Stimulated activated naive CD8-positive, alpha-beta T cell treated with anti-CD3 and anti-CD28 coated beads, Interleukin-15, Interleukin-2, amounts not matched to agents 100 U/mL and 50 U/mL, for 24 hours (primary cell): ENCODE results near the gene RPL35.

Source experiments
- ATAC-seq: fragments of 150-1000 bp; cut with Tn5 transposase; one replicate; pipeline ENCODE4 v1.10.0; 2021
- DNase-seq: peaks from one replicate; pipeline ENCODE4 v3.0.0; 2021

Gene RPL35

DNA sequence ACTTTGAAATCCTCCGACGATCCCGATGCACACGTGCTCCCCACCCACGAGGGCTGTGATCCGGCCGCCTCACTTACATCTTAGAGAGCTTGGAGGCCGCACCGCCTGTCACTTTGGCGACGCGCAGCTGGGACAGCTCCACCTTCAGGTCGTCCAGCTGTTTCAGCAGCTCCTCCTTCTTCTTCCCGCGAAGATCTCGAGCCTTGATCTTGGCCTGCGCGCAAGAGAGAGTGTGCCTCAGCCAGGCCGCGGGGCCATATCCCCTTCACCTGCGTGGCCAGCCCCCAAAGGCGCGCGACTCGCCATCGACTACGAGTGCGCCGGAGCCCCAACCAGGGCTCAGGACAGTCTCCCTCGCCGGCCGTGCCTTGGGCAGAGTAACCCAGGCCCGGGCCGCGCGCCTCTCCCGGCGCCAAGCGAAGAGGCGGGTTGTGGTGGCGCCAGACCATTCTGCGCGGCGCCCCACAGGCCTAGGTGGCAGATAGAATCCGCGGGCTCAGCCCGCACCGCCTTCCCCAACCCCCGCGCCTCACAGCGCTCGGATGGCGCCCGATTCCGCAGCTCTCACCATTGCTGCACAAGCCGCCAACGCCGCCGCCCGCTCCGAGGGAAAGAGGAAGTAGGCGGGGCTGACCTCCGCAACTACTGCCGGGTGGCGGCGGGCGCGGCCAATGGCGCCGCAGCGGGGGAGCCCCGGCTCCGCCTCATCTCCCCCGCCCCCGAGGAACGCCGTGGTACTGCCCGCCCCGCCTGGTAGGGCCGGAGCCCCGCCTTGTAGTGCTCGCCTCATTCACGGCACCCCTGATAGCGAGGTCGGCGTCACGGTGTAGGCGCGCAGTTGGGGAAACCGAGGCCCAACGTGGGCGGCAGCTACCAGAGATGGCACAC is at the start of gene RPL35, which contains the start of gene ARPC5L:
RPL35 (minus strand) TSS at position 616 of the 888 bp plus-strand sequence; CDS start at position 571, 45 bp downstream.
ARPC5L (plus strand) TSS at position 789 of the 888 bp plus-strand sequence. CDS start 7,161 bp downstream, outside the sequence.
- DNase-seq (peak; percentile 97), ATAC-seq (peak; percentile 96)

DNA sequence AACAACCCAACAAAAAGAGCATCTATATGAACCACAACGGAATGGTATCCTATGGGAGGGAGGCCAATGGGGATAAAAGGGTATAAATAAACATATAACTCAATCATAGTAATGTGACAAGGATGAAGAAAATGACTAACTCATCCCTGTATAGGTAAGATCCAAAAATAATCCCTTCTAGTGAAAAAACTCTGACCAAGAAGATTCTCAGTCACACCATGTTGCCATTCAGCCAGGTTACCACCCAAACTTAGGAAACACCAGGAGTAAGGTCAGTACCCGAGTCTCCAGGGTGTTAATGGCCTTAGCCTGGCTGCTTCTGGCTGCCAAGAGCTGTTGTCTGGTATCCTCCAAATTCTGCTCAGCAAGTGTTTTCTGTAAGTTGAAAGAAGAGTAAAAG is 46.3 kb upstream of the RPL35 start:
- DNase-seq (no peak), ATAC-seq (no peak)

DNA sequence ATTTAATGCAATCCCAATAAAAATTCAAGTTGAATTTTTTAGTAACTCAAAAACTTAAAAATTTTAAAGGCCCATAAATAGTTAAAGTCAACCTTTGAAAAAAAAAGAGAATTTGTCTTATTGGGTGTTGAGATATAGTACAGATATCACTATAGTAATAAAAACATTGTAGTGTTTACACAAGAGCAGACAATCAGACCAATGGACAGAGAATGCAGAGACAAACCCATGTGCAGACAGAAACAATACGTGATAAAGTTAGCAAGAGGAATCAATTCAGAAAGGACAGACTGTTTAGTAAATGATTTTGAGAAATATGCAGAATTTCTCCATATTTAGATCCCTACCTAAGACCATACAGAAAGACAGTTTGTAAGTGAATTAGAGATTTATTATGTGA is 45.2 kb upstream of the RPL35 start:
- DNase-seq (no peak), ATAC-seq (no peak)

DNA sequence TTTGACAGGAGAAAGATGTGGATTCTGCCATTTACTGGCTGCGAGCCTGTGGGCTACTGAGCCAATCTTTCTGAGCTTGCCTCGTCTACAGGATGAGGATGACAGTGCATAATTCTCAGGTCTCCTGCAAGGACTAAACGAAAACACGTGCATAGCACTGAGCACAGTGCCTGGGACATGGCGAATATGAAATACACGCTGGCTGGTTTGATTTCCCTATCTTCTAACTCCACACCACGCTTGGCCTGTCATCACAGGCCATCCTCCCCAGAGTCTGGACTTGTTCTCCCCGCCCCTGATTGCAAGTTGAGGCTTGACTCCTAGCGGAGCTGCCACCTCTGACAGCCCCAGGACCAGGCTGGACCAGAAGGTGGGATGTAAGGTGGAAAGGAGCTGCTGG is 38.1 kb upstream of the RPL35 start:
- no peak for ATAC-seq
- DNase-seq: no peak

DNA sequence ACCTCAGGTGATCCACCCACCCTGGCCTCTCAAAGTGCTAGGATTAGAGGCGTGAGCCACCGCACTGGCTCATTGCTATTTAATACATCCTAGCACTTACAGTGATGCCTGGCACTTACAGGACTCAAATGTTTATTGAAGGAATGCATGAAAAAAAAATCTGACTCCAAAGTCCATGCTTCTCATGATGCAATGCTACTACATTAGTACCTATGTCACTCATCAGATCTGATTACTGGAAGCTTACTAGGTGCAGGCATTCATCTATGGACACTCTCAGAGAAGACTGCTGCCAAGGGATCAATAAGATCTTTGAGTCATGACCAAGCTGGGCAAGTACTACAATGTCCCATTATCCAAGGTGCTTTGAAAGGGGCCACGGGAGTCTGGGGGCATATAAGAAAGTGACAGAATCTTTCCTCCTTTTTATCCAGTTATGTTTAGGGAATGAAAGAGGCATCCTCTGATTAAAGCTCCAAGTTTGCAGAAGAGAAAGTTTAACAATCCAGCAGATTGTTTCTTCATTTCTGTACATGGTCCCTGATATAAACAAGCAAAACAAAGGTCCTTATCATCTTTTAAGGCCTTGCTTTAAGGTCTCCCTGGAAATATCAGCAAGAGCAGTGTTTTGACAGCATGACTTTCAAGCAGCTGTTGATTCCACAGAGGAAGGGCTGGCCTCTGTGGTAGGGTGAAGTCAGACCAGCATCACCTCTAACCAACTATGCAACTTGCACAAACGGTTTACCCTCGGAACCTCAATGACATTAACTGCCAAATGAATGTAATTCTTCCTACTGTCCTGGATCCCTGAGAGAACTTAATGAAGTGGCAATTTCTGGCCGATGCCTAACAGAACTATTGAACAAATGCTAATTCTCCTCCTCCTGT is 36.1 kb upstream of the RPL35 start:
- ATAC-seq (no peak), DNase-seq (no peak)

DNA sequence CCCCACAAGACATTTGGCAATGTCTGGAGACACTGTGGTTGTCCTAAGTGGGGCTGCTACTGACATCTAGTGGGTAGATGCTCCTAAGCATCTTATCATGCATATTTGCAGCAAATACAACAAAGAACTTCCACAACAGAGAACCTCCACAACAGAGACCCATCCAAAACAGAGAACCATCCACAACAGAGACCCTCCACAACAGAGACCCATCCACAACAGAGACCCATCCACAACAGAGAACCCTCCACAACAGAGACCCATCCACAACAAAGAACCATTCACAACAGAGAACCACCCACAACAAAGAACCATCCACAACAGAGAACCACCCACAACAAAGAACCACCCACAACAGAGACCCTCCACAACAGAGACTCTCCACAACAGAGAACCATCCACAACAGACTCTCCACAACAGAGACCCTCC is 33.0 kb upstream of the RPL35 start:
- DNase-seq (no peak), ATAC-seq (peak; percentile 55)

DNA sequence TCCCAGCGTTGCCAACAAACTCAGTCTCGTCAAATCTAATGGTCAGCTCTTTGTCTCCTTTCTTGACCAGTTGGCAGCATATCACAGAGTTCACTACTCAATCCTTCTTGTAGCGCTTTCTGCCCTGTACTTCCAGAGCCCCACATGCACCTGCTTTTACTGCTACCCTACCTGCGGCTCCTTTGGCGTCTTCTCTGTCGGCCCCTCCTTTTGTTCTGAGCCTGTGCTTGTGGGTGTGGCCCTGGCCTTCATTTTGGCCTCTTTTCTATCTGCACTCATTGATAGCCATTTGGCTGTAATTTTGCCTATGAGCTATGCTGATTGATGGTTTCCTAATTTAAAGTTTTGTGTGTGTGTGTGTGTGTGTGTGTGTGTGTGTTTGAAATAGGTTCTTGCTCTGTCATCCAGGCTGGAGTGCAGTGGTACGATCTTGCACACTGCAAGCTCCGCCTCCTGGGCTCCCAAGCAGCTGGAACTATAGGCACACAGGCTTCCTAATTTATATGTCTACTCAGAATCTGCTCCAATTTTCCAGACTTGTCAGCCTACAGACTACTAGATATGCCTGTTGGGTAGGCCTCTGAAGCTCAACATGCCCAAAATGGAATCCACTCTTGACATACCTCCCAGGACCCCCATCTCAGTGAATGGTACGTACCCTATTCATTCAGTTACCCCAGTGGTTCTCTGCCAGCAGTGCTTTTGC is 32.4 kb upstream of the RPL35 start:
- DNase-seq: no peak
- ATAC-seq: no peak

DNA sequence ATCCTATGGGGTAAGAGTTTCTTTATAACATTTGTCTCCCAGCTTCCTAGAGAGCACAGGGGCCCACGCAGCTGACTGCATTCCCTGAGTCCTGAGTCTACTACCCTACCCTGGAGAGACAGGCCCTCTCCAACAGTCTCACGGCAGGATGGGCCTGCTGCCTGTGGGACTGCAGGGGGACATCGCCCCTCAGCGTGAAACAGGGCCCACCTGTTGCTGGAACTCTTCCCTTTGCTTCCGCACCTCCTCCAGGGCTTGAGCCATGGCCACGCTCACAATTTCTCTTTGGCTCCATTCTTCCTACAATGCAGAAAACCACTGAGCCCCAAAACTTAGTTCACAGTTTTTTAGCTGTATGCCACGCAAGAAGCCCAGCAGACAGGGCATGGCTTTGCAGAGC is 28.4 kb upstream of the RPL35 start:
- ATAC-seq: no peak
- no peak for DNase-seq

DNA sequence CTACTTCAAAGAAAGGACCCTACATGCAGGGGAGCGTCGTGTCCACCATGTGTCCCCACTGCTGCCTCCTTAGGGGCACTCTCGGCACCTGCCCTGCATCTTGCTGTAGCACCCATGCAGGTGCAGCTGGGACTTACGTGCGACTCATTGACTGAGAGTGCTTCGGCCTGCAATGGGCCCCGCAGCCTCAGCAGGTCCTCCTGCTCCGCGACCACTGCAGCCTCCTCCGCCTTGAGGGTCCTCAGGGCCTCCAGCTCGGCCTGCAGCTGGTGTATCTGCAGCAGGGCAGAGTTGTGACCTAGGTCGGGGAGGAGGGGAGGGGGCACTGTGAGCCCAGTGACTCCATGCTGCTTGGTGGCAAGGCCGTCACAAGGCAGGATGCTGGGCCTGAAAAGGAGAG is 27.2 kb upstream of the RPL35 start:
- ATAC-seq (no peak), DNase-seq (no peak)

DNA sequence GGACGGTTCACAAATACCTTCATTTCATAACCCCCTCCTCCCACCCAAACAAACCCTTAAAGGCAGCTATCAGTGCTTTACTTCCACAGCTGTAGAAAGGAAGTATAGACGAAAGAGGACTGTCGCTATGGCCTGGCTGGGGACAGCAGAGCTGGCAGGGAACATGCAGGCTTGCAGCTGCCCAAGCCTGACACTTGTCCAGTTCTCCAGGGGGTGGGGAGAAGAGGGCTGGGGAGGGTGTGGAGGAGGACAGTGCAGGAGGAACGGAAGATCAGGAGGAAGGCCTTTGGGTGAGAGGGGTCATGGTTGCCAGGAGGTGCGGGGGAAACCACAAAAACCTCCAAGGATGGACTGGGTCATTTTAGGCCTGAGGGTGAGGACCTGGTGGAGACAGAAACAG is 26.1 kb upstream of the RPL35 start:
- DNase-seq (no peak), ATAC-seq (no peak)

DNA sequence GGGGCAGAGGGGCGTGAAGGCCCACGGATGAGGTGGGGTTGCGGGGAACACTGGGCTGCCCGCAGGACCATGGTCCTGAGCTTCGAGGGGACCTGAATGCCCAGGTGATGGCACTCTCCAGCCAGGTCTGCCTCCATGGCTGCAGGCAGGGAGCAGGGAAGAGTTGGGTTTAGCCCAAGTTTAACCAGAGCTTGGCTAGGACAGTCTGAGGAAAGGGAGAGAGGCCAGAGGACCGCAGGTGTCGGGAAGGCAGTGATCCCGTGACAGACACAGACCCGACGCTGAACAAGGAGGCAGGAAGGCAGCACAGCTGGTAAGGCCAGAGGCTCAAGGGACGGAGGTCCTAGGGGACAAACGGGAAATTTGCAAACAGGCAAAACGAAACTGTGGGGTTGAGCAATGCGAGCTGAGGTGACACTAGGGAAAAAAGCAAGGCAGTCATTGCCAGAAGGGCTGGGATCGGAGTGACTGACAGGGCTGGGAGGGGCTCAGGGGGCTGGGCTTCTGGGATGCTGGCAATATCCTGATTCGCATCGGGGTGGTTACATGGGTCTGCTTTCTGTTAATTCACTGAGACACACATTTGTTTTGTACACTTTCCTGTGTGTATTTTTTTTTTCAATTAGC is 25.2 kb upstream of the RPL35 start:
- DNase-seq (no peak), ATAC-seq (no peak)

DNA sequence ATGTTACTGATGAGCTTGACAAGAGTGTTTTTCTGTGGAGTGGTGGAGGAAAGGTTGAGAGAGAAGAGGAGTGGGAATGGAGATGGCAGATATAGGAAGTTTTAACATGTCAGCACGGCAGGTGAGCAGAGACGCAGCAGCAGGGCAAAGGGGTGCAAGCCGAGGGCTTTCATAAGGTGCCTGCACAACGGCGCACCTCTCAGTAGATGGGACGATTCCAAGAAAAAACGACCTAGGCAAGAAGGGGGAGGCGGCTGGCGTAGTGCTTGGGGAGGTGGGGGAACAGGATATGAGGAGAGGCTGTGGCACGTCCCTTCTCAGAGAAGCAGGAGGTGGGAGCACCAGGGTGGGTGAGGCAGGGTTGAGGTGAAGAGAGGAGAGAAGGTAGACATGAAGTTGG is 24.7 kb upstream of the RPL35 start:
- DNase-seq (no peak), ATAC-seq (no peak)

DNA sequence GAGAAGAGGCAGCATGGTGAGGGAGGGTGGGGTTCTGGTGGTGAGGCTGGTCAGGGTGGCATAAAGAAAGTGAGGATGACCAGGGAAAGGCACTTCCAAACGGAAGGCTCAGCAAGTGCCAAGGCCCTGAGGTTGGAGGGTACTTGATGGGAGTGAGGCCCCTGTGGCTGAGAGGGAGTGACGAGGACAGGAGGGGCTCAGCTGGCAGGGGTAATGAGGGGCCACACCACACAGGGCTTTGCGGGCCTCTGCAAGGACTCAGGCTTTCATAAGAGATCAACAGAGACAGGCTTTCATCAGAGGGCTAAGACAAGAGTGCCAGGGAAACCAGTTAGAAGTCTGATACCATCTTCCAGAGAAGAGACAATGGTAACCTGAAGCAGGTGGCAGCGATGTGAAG is 23.8 kb upstream of the RPL35 start:
- no peak for DNase-seq
- ATAC-seq: no peak

DNA sequence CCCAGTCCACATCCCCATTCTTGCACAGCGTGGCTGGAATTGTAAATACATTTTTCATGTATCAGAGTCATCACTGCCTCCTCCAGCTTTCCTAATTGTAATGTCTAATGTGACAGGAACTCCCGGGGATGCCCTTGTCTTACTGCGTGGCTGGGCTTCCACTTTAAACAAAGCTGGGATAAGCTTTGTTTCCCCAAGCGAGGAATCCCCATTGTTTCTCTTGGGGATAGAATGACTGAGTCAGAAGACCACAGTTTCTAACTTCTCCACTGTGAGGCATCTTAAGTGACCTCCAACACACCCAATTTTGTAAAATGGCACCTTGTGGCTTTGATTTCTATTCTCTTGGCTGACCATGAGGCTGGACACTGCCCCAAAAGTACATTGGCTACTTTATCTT is 22.6 kb upstream of the RPL35 start:
- DNase-seq: no peak
- ATAC-seq: no peak

DNA sequence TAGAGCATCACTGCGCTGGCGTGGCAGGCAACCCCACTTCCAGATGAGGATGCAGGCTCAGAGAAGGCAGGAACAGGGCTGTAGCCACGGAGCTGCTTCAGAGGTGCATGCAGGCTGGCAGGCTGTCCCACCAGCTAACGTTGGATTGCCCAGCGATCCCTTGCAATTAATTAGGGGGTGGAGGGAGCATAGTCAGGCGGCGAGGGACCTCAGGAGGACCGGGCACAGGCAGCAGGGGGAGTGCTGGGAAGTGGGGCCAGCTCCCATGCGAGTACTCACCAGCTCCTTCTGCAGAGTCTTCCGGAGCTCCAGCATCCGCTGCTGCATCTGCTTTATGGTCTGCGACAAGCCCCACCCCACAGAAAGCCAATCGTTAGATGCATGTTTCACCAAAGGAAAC is 20.5 kb upstream of the RPL35 start:
- DNase-seq (no peak), ATAC-seq (no peak)

DNA sequence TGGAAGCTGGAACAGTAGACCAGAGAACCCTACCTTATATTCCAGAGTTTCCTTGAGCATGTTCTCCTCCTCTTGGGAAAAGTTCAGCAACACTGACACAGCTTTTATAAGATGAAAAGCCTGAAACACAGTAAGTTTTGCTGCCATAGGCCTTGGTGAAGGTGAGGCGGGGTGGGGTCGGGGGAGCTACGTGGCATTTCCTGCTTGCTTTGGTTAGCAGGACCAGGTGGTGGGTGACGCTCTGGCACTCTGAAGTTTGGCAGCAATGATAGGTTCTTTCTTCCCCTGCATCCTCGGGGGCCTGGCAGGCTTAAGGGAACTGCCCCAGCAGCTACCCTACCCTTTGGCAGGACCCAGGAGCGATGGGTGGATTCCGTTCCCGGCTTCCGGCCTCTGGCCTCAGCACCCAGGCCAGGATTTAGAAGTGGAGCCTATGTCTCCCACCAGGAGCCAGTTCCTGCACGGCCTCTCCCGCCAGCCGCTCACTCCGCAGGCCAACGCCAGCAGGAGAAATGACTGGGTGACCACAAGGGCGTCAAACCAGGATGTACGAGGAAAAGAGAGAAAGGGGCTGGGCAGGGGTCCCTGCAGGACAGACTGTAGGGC is 19.5 kb upstream of the RPL35 start:
- no peak for ATAC-seq

DNA sequence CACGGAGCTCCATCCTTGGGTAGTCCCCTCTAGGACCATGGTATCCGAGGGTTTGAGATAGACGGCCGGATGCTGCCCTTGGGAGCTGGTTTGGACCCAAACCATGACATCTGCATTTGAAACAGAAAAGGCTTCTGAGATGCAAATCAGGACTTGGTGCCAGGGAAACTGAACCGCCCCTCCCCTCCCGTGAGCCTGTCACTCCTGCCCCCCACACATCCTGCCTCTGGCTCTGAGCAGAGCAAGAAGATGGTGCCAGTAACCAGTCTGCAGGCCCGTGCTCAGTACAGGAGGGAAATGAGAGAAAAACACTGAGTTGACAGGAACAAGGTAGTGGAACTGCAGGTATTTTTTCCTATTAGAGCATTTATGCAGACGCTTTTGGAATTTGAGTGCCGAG is 18.7 kb upstream of the RPL35 start:
- DNase-seq (no peak), ATAC-seq (no peak)

More for the DNA sequence above, 19.5 kb upstream of the RPL35 start:
- no peak for DNase-seq

DNA sequence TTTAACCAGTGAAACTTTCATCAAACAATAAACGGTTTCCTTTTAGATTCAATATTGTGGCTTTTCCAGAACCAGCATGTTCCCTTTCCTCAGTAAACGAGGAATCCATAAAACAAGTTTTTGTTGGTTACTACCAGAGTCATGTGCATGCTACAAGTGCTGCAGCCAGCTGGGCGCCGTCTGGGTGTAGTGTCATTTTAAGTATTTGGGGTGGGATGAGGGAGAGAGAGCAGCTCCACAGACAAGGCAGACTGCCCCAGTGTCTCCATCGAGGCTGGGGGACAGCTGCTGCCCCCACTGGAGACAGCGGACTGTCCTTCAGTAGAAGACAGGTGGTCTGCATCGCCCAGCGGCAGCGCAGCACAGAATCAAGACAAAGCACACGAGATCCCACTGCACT is 17.5 kb upstream of the RPL35 start:
- DNase-seq: no peak
- ATAC-seq: no peak

DNA sequence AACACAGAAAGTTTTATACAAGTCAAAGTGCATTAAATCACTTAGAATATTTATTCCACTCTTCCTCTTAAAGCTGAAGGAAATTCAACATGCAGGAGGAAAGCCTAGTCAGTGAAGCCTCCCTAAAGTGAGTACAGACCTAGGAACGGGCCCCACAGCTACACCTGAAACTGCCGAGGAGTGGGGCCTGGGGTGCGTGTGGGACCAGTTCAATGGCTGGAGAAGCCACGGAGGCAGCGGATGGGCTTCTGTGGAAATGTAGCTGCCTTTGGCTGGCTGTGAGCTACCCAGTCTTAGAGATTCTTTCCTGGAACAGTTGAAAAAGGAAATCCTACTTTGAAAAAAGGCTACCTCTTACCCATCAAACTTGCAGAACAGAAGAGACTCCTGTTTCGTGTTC is 16.8 kb upstream of the RPL35 start:
- DNase-seq (no peak), ATAC-seq (no peak)

DNA sequence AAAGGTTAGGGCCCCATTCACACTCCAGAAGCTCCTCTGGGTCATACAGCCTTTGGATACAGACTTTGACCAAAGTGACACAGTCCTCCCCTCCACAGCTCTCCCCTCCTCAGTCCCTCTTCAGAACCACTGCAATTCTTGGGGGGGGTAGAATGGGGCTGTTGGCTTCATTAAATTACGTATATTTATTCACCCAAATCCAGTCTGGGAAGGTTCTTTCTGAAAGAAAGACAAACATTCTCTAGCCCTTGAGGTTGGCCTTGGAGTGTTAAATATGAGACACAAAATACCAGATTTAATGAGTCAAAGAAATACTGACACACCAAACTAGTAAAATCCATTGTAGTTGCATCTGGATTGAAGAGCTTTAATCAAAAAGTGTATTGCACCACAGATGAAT is 16.3 kb upstream of the RPL35 start:
- no peak for DNase-seq

DNA sequence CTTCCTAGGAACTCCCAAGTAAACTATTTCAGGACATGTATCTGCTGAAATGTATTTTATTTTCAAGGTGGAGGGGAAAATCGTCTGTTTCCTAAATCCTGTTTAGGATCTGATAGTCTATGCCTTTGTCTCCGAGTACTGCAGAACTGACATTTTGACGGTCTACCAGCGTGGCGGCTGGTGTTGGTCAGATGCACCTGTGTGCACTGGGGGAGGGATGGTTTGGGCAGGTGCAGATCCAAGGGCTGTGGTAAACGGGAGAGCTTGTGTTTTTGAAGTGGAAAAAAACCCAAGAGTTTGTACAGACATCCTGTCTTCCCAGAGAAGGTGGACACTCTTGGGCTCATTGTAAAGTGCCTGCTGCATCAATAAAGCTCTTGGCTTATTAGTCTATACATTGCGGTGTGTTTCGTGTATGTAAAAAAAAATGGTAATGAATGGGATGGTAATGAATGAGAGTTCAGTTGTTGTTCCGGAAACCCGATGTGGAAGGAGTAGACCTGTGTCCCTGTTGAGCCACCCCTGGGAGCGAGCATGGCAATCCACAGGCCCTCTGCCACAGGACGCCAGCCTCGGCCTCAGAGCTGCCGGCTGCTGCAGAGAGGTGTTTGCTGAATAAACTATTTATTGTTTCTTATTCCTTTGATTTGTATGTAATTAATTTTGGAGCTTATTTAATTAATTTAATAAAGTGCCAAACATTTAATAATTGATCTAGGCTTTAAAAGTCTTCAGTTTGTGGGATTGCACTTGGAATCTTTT is 15.4 kb upstream of the RPL35 start:
- no peak for DNase-seq
- ATAC-seq: no peak

More for the DNA sequence above, 16.3 kb upstream of the RPL35 start:
- ATAC-seq: no peak
